HepG2 (cell line): ENCODE results near the gene ZNF48. TPM values are rescaled to one million over a fixed set of nuclear protein-coding genes. Genes with fewer than 3 reads are reported as not detected.
A peak's percentile ranks its signal among the peaks of the same experiment; 100 is the strongest.

Experiments used
- FOXP4 ChIP-seq: sonication (generic); formaldehyde crosslinking; IDR thresholded peaks from 2 replicates; pipeline ENCODE4 v1.4.0; 2020; ENCODE audit warnings: missing genetic modification reagents
- MAFF ChIP-seq: IDR thresholded peaks from 2 replicates; pipeline ENCODE4 v1.6.1; 2011; ENCODE audit warnings: low read depth, low read length, improper control_type of control experiment
- MYNN ChIP-seq: sonication (generic); formaldehyde crosslinking; IDR thresholded peaks from 2 replicates; pipeline ENCODE4 v1.4.0; 2020; ENCODE audit warnings: mild to moderate bottlenecking, low read depth, missing genetic modification reagents
- NFYB ChIP-seq: sonication (generic); formaldehyde crosslinking; IDR thresholded peaks from 2 replicates; pipeline ENCODE4 v1.4.0; 2020; ENCODE audit warnings: missing genetic modification reagents
- PATZ1 ChIP-seq: sonication (generic); formaldehyde crosslinking; IDR thresholded peaks from 2 replicates; pipeline ENCODE4 v1.4.0; 2020; ENCODE audit warnings: missing genetic modification reagents
- RAD51 ChIP-seq: fragments of 450-650 bp; IDR thresholded peaks from 2 replicates; pipeline ENCODE4 v1.6.1; 2016; ENCODE audit warnings: borderline replicate concordance
- SRSF9 ChIP-seq: fragments of 200-400 bp; formaldehyde crosslinking; IDR thresholded peaks from 2 replicates; pipeline ENCODE4 v1.6.1; 2018; ENCODE audit warnings: borderline replicate concordance, mild to moderate bottlenecking, low read depth, low read length; ENCODE audit not compliant: insufficient read depth, poor library complexity, severe bottlenecking
- STAG1 ChIP-seq: sonication (generic); formaldehyde crosslinking; IDR thresholded peaks from 2 replicates; pipeline ENCODE4 v1.4.0; 2020; ENCODE audit warnings: missing genetic modification reagents
- SUZ12 ChIP-seq: fragments of 150-350 bp; IDR thresholded peaks from 2 replicates; pipeline ENCODE4 v1.6.1; 2014; ENCODE audit warnings: low read depth, low read length
- TCF12 ChIP-seq, 2 experiments: fragments of 450-650 bp in 1 of 2; sonication (generic) in 1 of 2; formaldehyde crosslinking in 1 of 2; IDR thresholded peaks; 2 replicates each; pipeline versions ENCODE4 v1.6.1 to v1.8.0; 2017 to 2022; ENCODE audit warnings: antibody characterized with exemption in 1 of 2, mild to moderate bottlenecking in 1 of 2, missing genetic modification reagents in 1 of 2, moderate library complexity in 1 of 2
- ZKSCAN5 ChIP-seq: sonication (generic); formaldehyde crosslinking; IDR thresholded peaks from 2 replicates; pipeline ENCODE4 v1.5.1; 2020; ENCODE audit warnings: mild to moderate bottlenecking, missing genetic modification reagents
- ZNF205 ChIP-seq: IDR thresholded peaks from 2 replicates; pipeline ENCODE4 v1.6.1; 2018; ENCODE audit warnings: missing biosample characterization, missing genetic modification reagents
- ZNF276 ChIP-seq: sonication (generic); formaldehyde crosslinking; IDR thresholded peaks from 2 replicates; pipeline ENCODE4 v1.4.0; 2020; ENCODE audit warnings: mild to moderate bottlenecking, low read depth, missing genetic modification reagents
- ZNF510 ChIP-seq: sonication (generic); formaldehyde crosslinking; IDR thresholded peaks from 2 replicates; pipeline ENCODE4 v1.4.0; 2020; ENCODE audit warnings: low read depth, mild to moderate bottlenecking, missing genetic modification reagents
- ZNF720 ChIP-seq: sonication (generic); formaldehyde crosslinking; IDR thresholded peaks from 2 replicates; pipeline ENCODE4 v1.4.0; 2020; ENCODE audit warnings: missing genetic modification reagents
- polyA plus RNA-seq, 8 experiments: library from polyadenylated mRNA; depleted of rRNA in 3 of 8; stranded (reverse) in 7 of 8; unstranded in 1 of 8; fragments of >200 nt; fragmentation: Illumina TruSeq in 4 of 8; extraction: Trizol in 4 of 8; gene quantifications; 2 replicates each; pipeline versions ENCODE4 v1.2.1 to v1.2.3, GENCODE V29; 2011 to 2016; ENCODE audit warnings: low read depth in 4 of 8, missing spikeins in 1 of 8, mixed read lengths in 1 of 8; ENCODE audit not compliant: insufficient read depth in 1 of 8
- total RNA-seq, 5 experiments: library from RNA; depleted of rRNA; stranded (reverse); fragments of >200 nt; fragmentation: Illumina TruSeq; extraction: Trizol; gene quantifications; 2 replicates each; pipeline ENCODE4 v1.2.3, GENCODE V29; 2016; ENCODE audit warnings: low read depth in 1 of 5
- TF ChIP-seq, protein P1 (sequence below): sonication (generic); formaldehyde crosslinking; IDR thresholded peaks from 2 replicates; pipeline ENCODE4 v1.8.0; 2022; ENCODE audit warnings: mild to moderate bottlenecking, missing genetic modification reagents, borderline replicate concordance
- TF ChIP-seq, protein P2 (sequence below): sonication (generic); formaldehyde crosslinking; IDR thresholded peaks from 2 replicates; pipeline ENCODE4 v1.5.0; 2020; ENCODE audit warnings: missing genetic modification reagents
- TF ChIP-seq, protein P3 (sequence below): sonication (generic); formaldehyde crosslinking; conservative IDR thresholded peaks from 2 replicates; pipeline ENCODE4 v1.4.0; 2020; ENCODE audit warnings: missing genetic modification reagents

ZNF48 gene
- total and polyA plus RNA-seq, 2 of the 13 experiments (the other 11 are each of a cell fraction or from before 2014, with no cell fraction given), result 9.9 to 12.3 TPM

GRCh38 chr16:30430428-30430970 lies 35.3 kb downstream of the ZNF48 start (continued):
- TF ChIP-seq, protein P1, sequence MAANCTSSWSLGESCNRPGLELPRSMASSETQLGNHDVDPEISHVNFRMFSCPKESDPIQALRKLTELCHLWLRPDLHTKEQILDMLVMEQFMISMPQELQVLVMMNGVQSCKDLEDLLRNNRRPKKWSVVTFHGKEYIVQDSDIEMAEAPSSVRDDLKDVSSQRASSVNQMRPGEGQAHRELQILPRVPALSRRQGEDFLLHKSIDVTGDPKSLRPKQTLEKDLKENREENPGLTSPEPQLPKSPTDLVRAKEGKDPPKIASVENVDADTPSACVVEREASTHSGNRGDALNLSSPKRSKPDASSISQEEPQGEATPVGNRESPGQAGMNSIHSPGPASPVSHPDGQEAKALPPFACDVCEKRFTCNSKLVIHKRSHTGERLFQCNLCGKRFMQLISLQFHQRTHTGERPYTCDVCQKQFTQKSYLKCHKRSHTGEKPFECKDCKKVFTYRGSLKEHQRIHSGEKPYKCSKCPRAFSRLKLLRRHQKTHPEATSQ (CRISPR knock-in tag), result peak; percentile 88
- TF ChIP-seq ZKSCAN5 (CRISPR knock-in tag), result no peak
- TF ChIP-seq MAFF, result no peak
- no peak; the same call in 1 of the 2 replicates for TF ChIP-seq PATZ1 (CRISPR knock-in tag)
- no peak for TF ChIP-seq SRSF9
- TF ChIP-seq ZNF720, result 0 out of 2 replicates have a peak, but pooled peaks have one; percentile 25
- peak; percentile 18; the same call in 1 of the 2 replicates for TF ChIP-seq FOXP4
- TF ChIP-seq TCF12 (IDR thresholded peaks at IDR 0.05), result no peak
- peak; percentile 60; the same call in 1 of the 2 replicates for TF ChIP-seq TCF12 (CRISPR knock-in tag; IDR thresholded peaks at IDR 0.05)
- TF ChIP-seq, protein P2, sequence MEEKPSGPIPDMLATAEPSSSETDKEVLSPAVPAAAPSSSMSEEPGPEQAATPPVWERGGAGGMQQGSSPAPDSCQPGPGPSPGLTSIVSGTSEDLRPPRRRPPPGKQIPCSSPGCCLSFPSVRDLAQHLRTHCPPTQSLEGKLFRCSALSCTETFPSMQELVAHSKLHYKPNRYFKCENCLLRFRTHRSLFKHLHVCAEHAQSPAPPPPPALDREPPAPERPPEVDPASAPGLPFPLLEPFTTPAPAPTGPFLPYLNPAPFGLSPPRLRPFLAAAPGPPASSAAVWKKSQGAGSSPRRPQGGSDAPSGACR (CRISPR knock-in tag), result 0 out of 2 replicates have a peak, but pooled peaks have one; percentile 29
- TF ChIP-seq MYNN, result no peak
- TF ChIP-seq RAD51, result no peak
- TF ChIP-seq SUZ12, result no peak
- no peak for TF ChIP-seq ZNF510
- TF ChIP-seq, protein P3, sequence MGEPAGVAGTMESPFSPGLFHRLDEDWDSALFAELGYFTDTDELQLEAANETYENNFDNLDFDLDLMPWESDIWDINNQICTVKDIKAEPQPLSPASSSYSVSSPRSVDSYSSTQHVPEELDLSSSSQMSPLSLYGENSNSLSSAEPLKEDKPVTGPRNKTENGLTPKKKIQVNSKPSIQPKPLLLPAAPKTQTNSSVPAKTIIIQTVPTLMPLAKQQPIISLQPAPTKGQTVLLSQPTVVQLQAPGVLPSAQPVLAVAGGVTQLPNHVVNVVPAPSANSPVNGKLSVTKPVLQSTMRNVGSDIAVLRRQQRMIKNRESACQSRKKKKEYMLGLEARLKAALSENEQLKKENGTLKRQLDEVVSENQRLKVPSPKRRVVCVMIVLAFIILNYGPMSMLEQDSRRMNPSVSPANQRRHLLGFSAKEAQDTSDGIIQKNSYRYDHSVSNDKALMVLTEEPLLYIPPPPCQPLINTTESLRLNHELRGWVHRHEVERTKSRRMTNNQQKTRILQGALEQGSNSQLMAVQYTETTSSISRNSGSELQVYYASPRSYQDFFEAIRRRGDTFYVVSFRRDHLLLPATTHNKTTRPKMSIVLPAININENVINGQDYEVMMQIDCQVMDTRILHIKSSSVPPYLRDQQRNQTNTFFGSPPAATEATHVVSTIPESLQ, result no peak
- TF ChIP-seq STAG1 (CRISPR knock-in tag), result peak; percentile 73
- TF ChIP-seq NFYB, result no peak
- TF ChIP-seq ZNF276 (CRISPR knock-in tag), result peak; percentile 75; the same call in 1 of the 2 replicates
- no peak for TF ChIP-seq ZNF205 (CRISPR knock-in tag)
